Measurements from ENCODE around the gene SLC25A44. TPM values are rescaled to one million over a fixed set of nuclear protein-coding genes. Genes with fewer than 3 reads are reported as not detected.

SLC25A44 gene
- total RNA-seq, 1 experiment from 2014 or later = 30.9 TPM

GRCh38 chr1:156245451-156246232 is 51.7 kb downstream of the SLC25A44 start:
- H3K4me1 ChIP-seq (ENCODE audit: insufficient read depth, low read length, poor library complexity, severe bottlenecking) = peaks cover 6% of the 10 kb centered on the region
- no peak for DNase-seq (ENCODE audit: low spot score)
- H3K36me3 ChIP-seq (ENCODE audit: insufficient read depth, low read length, poor library complexity, severe bottlenecking) = peaks cover 10% of the 10 kb centered on the region
- POLR2A ChIA-PET (ENCODE audit: low non-redundant PET) = interaction anchor here (1.1 kb wide), 1 partner anchor 13 kb away, joined by 5 read pairs; no protein-coding TSS in a partner anchor
- no peak overlapping the region for H3K27ac ChIP-seq (ENCODE audit: low read depth, low read length, poor library complexity, severe bottlenecking)
- TF ChIP-seq EZH2 (IDR thresholded peaks at IDR 0.05; ENCODE audit: borderline replicate concordance, low read depth, low read length, poor library complexity, severe bottlenecking) (no peak), CTCF (conservative IDR thresholded peaks at IDR 0.05; ENCODE audit: low read depth, low read length) (no peak)
- BruUV-seq (replicated peaks) = no TSS peak
- peak overlapping the region; percentile 19 for H3K4me3 ChIP-seq (ENCODE audit: low read depth, low read length, poor library complexity, severe bottlenecking)
- intact Hi-C loops (cut with micrococcal nuclease; ENCODE audit: unreplicated experiment) = no loop called here
- H3K9me3 ChIP-seq (ENCODE audit: low read depth, low read length, poor library complexity, severe bottlenecking) = no peaks in the 10 kb centered on the region
- CTCF ChIA-PET = interaction anchor here (0.7 to 1.0 kb wide), 2 partner anchors 20 to 100 kb away, joined by 3 to 4 read pairs; no protein-coding TSS in a partner anchor
- no peaks in the 10 kb centered on the region for H3K27me3 ChIP-seq (replicated peaks; ENCODE audit: insufficient read depth, low read depth, low read length, poor library complexity)

GRCh38 chr1:156246241-156246780 is 52.4 kb downstream of the SLC25A44 start:
- intact Hi-C loops (cut with micrococcal nuclease; ENCODE audit: unreplicated experiment) = no loop called here
- no TSS peak for BruUV-seq (replicated peaks)
- Histone ChIP-seq H3K36me3 (ENCODE audit: insufficient read depth, low read length, poor library complexity, severe bottlenecking) (peaks cover 17% of the 10 kb centered on the region), H3K27me3 (replicated peaks; ENCODE audit: insufficient read depth, low read depth, low read length, poor library complexity) (no peaks in the 10 kb centered on the region), H3K4me3 (ENCODE audit: low read depth, low read length, poor library complexity, severe bottlenecking) (no peak overlapping the region), H3K9me3 (ENCODE audit: low read depth, low read length, poor library complexity, severe bottlenecking) (no peaks in the 10 kb centered on the region), H3K4me1 (ENCODE audit: insufficient read depth, low read length, poor library complexity, severe bottlenecking) (peaks cover 6% of the 10 kb centered on the region), H3K27ac (ENCODE audit: low read depth, low read length, poor library complexity, severe bottlenecking) (no peak overlapping the region)
- DNase-seq (ENCODE audit: low spot score) = no peak
- POLR2A ChIA-PET (ENCODE audit: low non-redundant PET) = no interaction called here
- TF ChIP-seq CTCF (conservative IDR thresholded peaks at IDR 0.05; ENCODE audit: low read depth, low read length) = no peak
- no peak for TF ChIP-seq EZH2 (IDR thresholded peaks at IDR 0.05; ENCODE audit: borderline replicate concordance, low read depth, low read length, poor library complexity, severe bottlenecking)
- CTCF ChIA-PET = interaction anchor here (0.7 to 1.0 kb wide), 2 partner anchors 21 to 101 kb away, joined by 3 to 4 read pairs; no protein-coding TSS in a partner anchor

GRCh38 chr1:156246781-156247459 is 53.0 kb downstream of the SLC25A44 start:
- Histone ChIP-seq H3K36me3 (ENCODE audit: insufficient read depth, low read length, poor library complexity, severe bottlenecking) (peaks cover 23% of the 10 kb centered on the region), H3K4me3 (ENCODE audit: low read depth, low read length, poor library complexity, severe bottlenecking) (no peak overlapping the region), H3K4me1 (ENCODE audit: insufficient read depth, low read length, poor library complexity, severe bottlenecking) (peaks cover 6% of the 10 kb centered on the region), H3K9me3 (ENCODE audit: low read depth, low read length, poor library complexity, severe bottlenecking) (no peaks in the 10 kb centered on the region), H3K27me3 (replicated peaks; ENCODE audit: insufficient read depth, low read depth, low read length, poor library complexity) (no peaks in the 10 kb centered on the region), H3K27ac (ENCODE audit: low read depth, low read length, poor library complexity, severe bottlenecking) (no peak overlapping the region)
- intact Hi-C loops (cut with micrococcal nuclease; ENCODE audit: unreplicated experiment) = no loop called here
- CTCF ChIA-PET = interaction anchor here (0.6 kb wide), 1 partner anchor 12 kb away, joined by 4 read pairs; no protein-coding TSS in a partner anchor
- BruUV-seq (replicated peaks) = no TSS peak
- TF ChIP-seq CTCF (conservative IDR thresholded peaks at IDR 0.05; ENCODE audit: low read depth, low read length) (no peak), EZH2 (IDR thresholded peaks at IDR 0.05; ENCODE audit: borderline replicate concordance, low read depth, low read length, poor library complexity, severe bottlenecking) (no peak)
- no peak for DNase-seq (ENCODE audit: low spot score)
- POLR2A ChIA-PET (ENCODE audit: low non-redundant PET) = no interaction called here
